GM12878 (cell line): Measurements from ENCODE around the gene HUS1B. TPM values are rescaled to one million over a fixed set of nuclear protein-coding genes. Genes with fewer than 3 reads are reported as not detected.
A peak's percentile ranks its signal among the peaks of the same experiment; 100 is the strongest.

ENCODE experiments used
- ATAC-seq: fragments of 200-7000 bp; cut with Tn5 transposase; 3 replicates; pipeline ENCODE4 v1.9.1; 2020; ENCODE audit warnings: mild to moderate bottlenecking, moderate library complexity
- BruUV-seq: library from RNA; stranded (reverse); fragments of 400-500 nt; replicated peaks from 2 replicates; lab custom pipeline; 2021; lab: Mats Ljungman, UMichigan
- CTCF ChIA-PET: fragments of 300-600 bp; sonication (Branson Sonifier 250); formaldehyde crosslinking; extraction: SDS; loops from one replicate; lab custom pipeline; 2021; ENCODE audit warnings: inconsistent platforms; lab: Yijun Ruan, JAX
- POLR2A ChIA-PET: fragments of 350-600 bp; formaldehyde crosslinking; extraction: SDS; loops from one replicate; lab custom pipeline; 2021; ENCODE audit warnings: inconsistent platforms; lab: Charles Lee
- RAD21 ChIA-PET: fragments of 300-600 bp; sonication (Branson Sonifier 250); formaldehyde crosslinking; loops from one replicate; lab custom pipeline; 2023; ENCODE audit warnings: antibody characterized with exemption; ENCODE audit not compliant: unreplicated experiment; lab: Charles Lee
- SMC1A ChIA-PET: fragments of 300-600 bp; sonication (Branson Sonifier 250); formaldehyde crosslinking; loops from one replicate; lab custom pipeline; 2023; ENCODE audit not compliant: unreplicated experiment, uncharacterized antibody; lab: Charles Lee
- DNase-seq: peaks from one replicate; pipeline ENCODE4 v3.0.0-alpha.2; 2011; ENCODE audit warnings: low read depth, low spot score
- FAIRE-seq: peaks from 3 replicates; lab custom pipeline; 2011; peaks lifted over from hg19 to GRCh38; lab: Jason Lieb, UNC
- H2AFZ ChIP-seq: 2 replicates; pipeline ENCODE4 v1.6.0; 2011; ENCODE audit warnings: low read depth, low read length, control low read depth; ENCODE audit not compliant: control insufficient read depth
- H3K27ac ChIP-seq: 2 replicates; pipeline ENCODE4 v1.5.1; 2011; ENCODE audit warnings: control low read depth; ENCODE audit not compliant: control insufficient read depth, insufficient read depth
- H3K27me3 ChIP-seq, 2 experiments: replicated peaks in 1 of 2; 2 replicates each; pipeline versions ENCODE4 v1.6.0 to v1.6.1; 2011; ENCODE audit warnings: low read length in 1 of 2; ENCODE audit not compliant: control insufficient read depth in 2 of 2, insufficient read depth in 2 of 2
- H3K36me3 ChIP-seq, 2 experiments: 2 replicates each; pipeline ENCODE4 v1.5.1; 2011; ENCODE audit warnings: low read length in 1 of 2; ENCODE audit not compliant: control insufficient read depth in 2 of 2, insufficient read depth in 2 of 2
- H3K4me1 ChIP-seq: 2 replicates; pipeline ENCODE4 v1.6.1; 2011; ENCODE audit warnings: mild to moderate bottlenecking, low read length, moderate library complexity, mixed read lengths; ENCODE audit not compliant: control insufficient read depth, insufficient read depth
- H3K4me2 ChIP-seq: 2 replicates; pipeline ENCODE4 v1.6.0; 2011; ENCODE audit warnings: control low read depth; ENCODE audit not compliant: control insufficient read depth, insufficient read depth
- H3K4me3 ChIP-seq: fragments of 200-600 bp; sonication (generic); 2 replicates; pipeline ENCODE4 v1.5.1; 2016
- H3K79me2 ChIP-seq: 2 replicates; pipeline ENCODE4 v1.6.0; 2011; ENCODE audit warnings: low read length; ENCODE audit not compliant: control insufficient read depth, insufficient read depth
- H3K9ac ChIP-seq: 2 replicates; pipeline ENCODE4 v1.8.0; 2011; ENCODE audit warnings: low read length, control low read depth, mixed read lengths; ENCODE audit not compliant: control insufficient read depth, insufficient read depth
- H3K9me3 ChIP-seq: replicated peaks from 3 replicates; pipeline ENCODE4 v1.5.1; 2011; ENCODE audit warnings: mild to moderate bottlenecking, low read length; ENCODE audit not compliant: control insufficient read depth, insufficient read depth
- H4K20me1 ChIP-seq: 2 replicates; pipeline ENCODE4 v1.6.0; 2011; ENCODE audit not compliant: control insufficient read depth, insufficient read depth
- BRCA1 ChIP-seq: IDR thresholded peaks from 2 replicates; pipeline ENCODE4 v1.6.1; 2011; ENCODE audit warnings: low read depth, low read length, improper control_type of control experiment
- CREB1 ChIP-seq: IDR thresholded peaks from 2 replicates; pipeline ENCODE4 v1.6.1; 2012; ENCODE audit warnings: low read depth, mild to moderate bottlenecking, inconsistent platforms
- CREM ChIP-seq: IDR thresholded peaks from 2 replicates; pipeline ENCODE4 v1.6.1; 2014; ENCODE audit warnings: antibody characterized with exemption, low read depth
- HDAC6 ChIP-seq: fragments of 200-600 bp; sonication (generic); IDR thresholded peaks from one replicate; pipeline ENCODE4 v1.8.0; 2017; ENCODE audit warnings: antibody characterized with exemption; ENCODE audit not compliant: unreplicated experiment
- KLF5 ChIP-seq: fragments of 450-650 bp; IDR thresholded peaks from 2 replicates; pipeline ENCODE4 v1.6.1; 2014; ENCODE audit warnings: mild to moderate bottlenecking; ENCODE audit not compliant: partially characterized antibody
- POLR2AphosphoS2 ChIP-seq: IDR thresholded peaks from 2 replicates; pipeline ENCODE4 v1.6.1; 2011; ENCODE audit warnings: low read depth, mild to moderate bottlenecking, low read length, improper control_type of control experiment, moderate library complexity
- RAD21 ChIP-seq: IDR thresholded peaks from 2 replicates; pipeline ENCODE4 v1.6.1; 2011; ENCODE audit warnings: mild to moderate bottlenecking, low read depth, low read length, moderate library complexity; ENCODE audit not compliant: insufficient read depth
- RUNX3 ChIP-seq: IDR thresholded peaks from 2 replicates; pipeline ENCODE4 v1.6.1; 2012; ENCODE audit warnings: low read length, inconsistent platforms
- SIN3A ChIP-seq: IDR thresholded peaks from 2 replicates; pipeline ENCODE4 v1.6.1; 2012; ENCODE audit warnings: low read depth, low read length, improper control_type of control experiment
- SPI1 ChIP-seq: IDR thresholded peaks from 2 replicates; pipeline ENCODE4 v1.6.1; 2011; ENCODE audit warnings: low read depth, mild to moderate bottlenecking, low read length, moderate library complexity, borderline replicate concordance; ENCODE audit not compliant: insufficient read depth
- WRNIP1 ChIP-seq: IDR thresholded peaks from 2 replicates; pipeline ENCODE4 v1.6.1; 2011; ENCODE audit warnings: low read depth, low read length, improper control_type of control experiment, borderline replicate concordance
- WGBS: methylation state at CpG from one replicate; pipeline ENCODE4 v1.1.6; 2016; ENCODE audit warnings: low lambda C conversion rate; ENCODE audit not compliant: insufficient replicate concordance, insufficient coverage; ENCODE audit errors: missing lambda C conversion rate; 5-methylcytosine and 5-hydroxymethylcytosine counted together
- in situ Hi-C: fragments of 300-500 bp; cut with MboI; formaldehyde crosslinking; loops from 9 replicates; pipeline ENCODE4 v1.14.3; 2018; ENCODE audit warnings: mixed read lengths
- intact Hi-C: fragments of 100-400 bp; cut with micrococcal nuclease; formaldehyde crosslinking; loops from one replicate; pipeline ENCODE4 v1.14.2; 2022; ENCODE audit not compliant: unreplicated experiment
- polyA plus RNA-seq, 11 experiments: library from polyadenylated mRNA; depleted of rRNA in 4 of 11; unstranded in 6 of 11; stranded (reverse) in 5 of 11; fragments of >200 nt; fragmentation: Nextera tagmentation in 4 of 11; fragmentation: Illumina TruSeq in 1 of 11; extraction: Ambion mirVana in 4 of 11; extraction: Trizol in 1 of 11; gene quantifications; 1 replicate in 1 of 11; 2 replicates in 10 of 11; pipeline versions ENCODE4 v1.2.1 to v1.2.3, GENCODE V29; 2011 to 2016; ENCODE audit warnings: inconsistent platforms in 2 of 11, missing spikeins in 2 of 11, low read depth in 1 of 11
- total RNA-seq, 4 experiments: library from RNA; depleted of rRNA in 3 of 4; stranded (reverse); fragments of >200 nt in 3 of 4; fragmentation: Illumina TruSeq in 1 of 4; extraction: Trizol in 1 of 4; gene quantifications; 2 replicates each; pipeline versions ENCODE4 v1.2.1 to v1.2.3, GENCODE V29; 2013 to 2021

HUS1B gene
- total and polyA plus RNA-seq, 10 of the 15 experiments (the other 5 are each of a cell fraction or from before 2014, with no cell fraction given), result 0.11 to 1.3 (median 0.68) TPM; not detected in 3

DNA sequence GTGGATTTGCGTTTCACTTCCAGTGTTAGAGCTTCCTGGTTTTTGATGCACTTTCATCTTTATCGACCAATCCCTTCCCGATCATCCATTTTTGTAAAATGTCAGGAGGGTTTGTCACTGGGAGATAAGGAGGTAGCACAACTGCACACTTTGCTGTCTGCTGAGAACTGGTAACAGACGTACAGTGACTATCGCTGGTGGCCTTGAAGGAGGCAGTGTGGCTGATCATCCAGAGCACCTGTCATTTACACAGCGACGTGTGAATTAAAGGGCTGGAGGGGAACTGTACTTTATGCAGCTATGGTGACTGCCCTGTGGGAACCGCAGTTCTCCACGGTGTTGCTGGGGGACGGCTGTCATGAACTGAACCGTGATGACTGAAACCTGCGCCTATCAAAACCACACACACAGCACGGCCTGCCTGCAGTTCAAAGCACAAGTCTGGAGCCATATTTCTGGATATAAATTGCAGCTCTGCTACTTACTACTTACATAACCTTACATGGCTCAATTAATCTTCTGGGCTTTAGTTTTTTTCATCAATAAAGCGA is 50.0 kb downstream of the HUS1B start:
- Histone ChIP-seq H3K9me3 (peaks cover 4% of the 10 kb centered on the region), H3K27ac (no peak overlapping the region), H3K36me3 (no peaks in the 10 kb centered on the region; a peak in 2 of 4 replicates), H3K4me2 (no peak overlapping the region), H3K79me2 (no peaks in the 10 kb centered on the region), H3K27me3 (no peaks in the 10 kb centered on the region), H3K9ac (no peak overlapping the region), H4K20me1 (no peaks in the 10 kb centered on the region), H3K4me1 (peaks cover 8% of the 10 kb centered on the region; the same call in 1 of the 2 replicates), H2AFZ (no peak overlapping the region), H3K4me3 (no peak overlapping the region)
- no TSS peak for BruUV-seq
- no peak for ATAC-seq
- CTCF ChIA-PET, result interaction anchor here (1.7 kb wide), 1 partner anchor 14 kb away, joined by 7 read pairs; no protein-coding TSS in a partner anchor
- no peak for DNase-seq
- TF ChIP-seq CREB1, result peak; percentile 70
- no peak for TF ChIP-seq WRNIP1
- TF ChIP-seq SPI1, result no peak
- no peak for TF ChIP-seq SIN3A
- TF ChIP-seq RAD21, result no peak
- no peak for TF ChIP-seq KLF5
- no peak for TF ChIP-seq BRCA1
- TF ChIP-seq RUNX3, result peak; percentile 85
- TF ChIP-seq POLR2AphosphoS2, result no peak
- TF ChIP-seq HDAC6, result no peak
- TF ChIP-seq CREM, result peak; percentile 68
- in situ Hi-C loops, result no loop called here
- SMC1A ChIA-PET, result interaction anchor here (0.7 to 1.0 kb wide), 2 partner anchors 19 to 211 kb away, joined by 3 to 4 read pairs; no protein-coding TSS in a partner anchor
- WGBS, result 98% methylated on average over 14 of the region's 14 CpGs
- RAD21 ChIA-PET, result no interaction called here
- POLR2A ChIA-PET, result interaction anchor here (0.6 kb wide), 1 partner anchor 15 kb away, joined by 3 read pairs; no protein-coding TSS in a partner anchor
- FAIRE-seq, result no peak
- intact Hi-C loops, result no loop called here

Other genes starting within 250 kb of the HUS1B start
- 21.9 and 26.2 TPM in 2 replicates for gene EXOC2, start 36.0 kb upstream of the HUS1B start, total RNA-seq (2014; rRNA removed)
- 22.0 and 22.3 TPM in 2 replicates for gene EXOC2, start 36.0 kb upstream of the HUS1B start, total RNA-seq (2014; rRNA removed; fragmentation: Illumina TruSeq; extraction: Trizol)
- gene EXOC2, start 36.0 kb upstream of the HUS1B start, total RNA-seq (2021), result 19.0 and 22.1 TPM in 2 replicates
- 24.8 and 30.0 TPM in 2 replicates for gene EXOC2, start 36.0 kb upstream of the HUS1B start, polyA plus RNA-seq (2011; rRNA removed)
- gene EXOC2, start 36.0 kb upstream of the HUS1B start, polyA plus RNA-seq (2014; fragmentation: Illumina TruSeq; extraction: Trizol), result 19.5 and 20.7 TPM in 2 replicates
- gene EXOC2, start 36.0 kb upstream of the HUS1B start, polyA plus RNA-seq (2014; fragmentation: Nextera tagmentation; extraction: Ambion mirVana), result 10 to 100 TPM in 1 of 2 experiments, 1 to 10 TPM in 1; 8.7 to 11.6 TPM
- gene EXOC2, start 36.0 kb upstream of the HUS1B start, polyA plus RNA-seq (2014; rRNA removed), result 12.8 and 15.6 TPM in 2 replicates
- 10 to 100 TPM; 29.3 to 32.8 TPM for gene EXOC2, start 36.0 kb upstream of the HUS1B start, polyA plus RNA-seq (2016; fragmentation: Nextera tagmentation; extraction: Ambion mirVana)